Left kidney (tissue), 2 donors: Measurements from ENCODE around the gene LOXL3. TPM values are rescaled to one million over a fixed set of nuclear protein-coding genes. Genes with fewer than 3 reads are reported as not detected.
"Not testable (repeated sequence)": the region's sequence is repeated elsewhere in the genome, so short reads cannot be mapped to it uniquely, and the experiment has no call there.

Experiments
- DNase-seq: peaks from one replicate; pipeline ENCODE4 v3.0.0-alpha.2; 2013
- polyA plus RNA-seq: library from polyadenylated mRNA; unstranded; fragments of 120-200 nt; gene quantifications from one replicate; pipeline ENCODE4 v1.2.1, GENCODE V29; 2013; ENCODE audit not compliant: insufficient read length

The LOXL3 gene
- polyA plus RNA-seq, 1 donor, result 10.8 TPM

DNA sequence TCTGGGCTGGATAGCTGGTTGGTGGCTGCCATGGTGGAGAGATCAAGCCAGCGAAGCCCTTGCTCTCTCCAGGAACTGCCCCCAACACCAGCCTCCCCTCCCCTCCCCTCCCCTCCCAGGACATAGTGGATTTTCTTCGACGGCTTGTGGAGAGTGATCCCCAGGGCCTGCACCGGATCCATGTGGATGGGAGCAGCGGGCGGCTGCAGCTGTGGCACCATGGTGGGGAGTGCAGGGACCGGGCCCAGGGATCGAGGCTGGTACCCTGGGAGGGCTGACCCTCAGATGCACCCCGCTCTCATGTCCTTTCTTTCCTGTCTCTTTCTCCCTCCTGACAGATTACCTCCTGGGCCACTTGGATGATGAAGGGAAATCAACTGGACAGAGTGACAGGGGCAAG lies 63.8 kb downstream of the LOXL3 start:
- no peak for DNase-seq

DNA sequence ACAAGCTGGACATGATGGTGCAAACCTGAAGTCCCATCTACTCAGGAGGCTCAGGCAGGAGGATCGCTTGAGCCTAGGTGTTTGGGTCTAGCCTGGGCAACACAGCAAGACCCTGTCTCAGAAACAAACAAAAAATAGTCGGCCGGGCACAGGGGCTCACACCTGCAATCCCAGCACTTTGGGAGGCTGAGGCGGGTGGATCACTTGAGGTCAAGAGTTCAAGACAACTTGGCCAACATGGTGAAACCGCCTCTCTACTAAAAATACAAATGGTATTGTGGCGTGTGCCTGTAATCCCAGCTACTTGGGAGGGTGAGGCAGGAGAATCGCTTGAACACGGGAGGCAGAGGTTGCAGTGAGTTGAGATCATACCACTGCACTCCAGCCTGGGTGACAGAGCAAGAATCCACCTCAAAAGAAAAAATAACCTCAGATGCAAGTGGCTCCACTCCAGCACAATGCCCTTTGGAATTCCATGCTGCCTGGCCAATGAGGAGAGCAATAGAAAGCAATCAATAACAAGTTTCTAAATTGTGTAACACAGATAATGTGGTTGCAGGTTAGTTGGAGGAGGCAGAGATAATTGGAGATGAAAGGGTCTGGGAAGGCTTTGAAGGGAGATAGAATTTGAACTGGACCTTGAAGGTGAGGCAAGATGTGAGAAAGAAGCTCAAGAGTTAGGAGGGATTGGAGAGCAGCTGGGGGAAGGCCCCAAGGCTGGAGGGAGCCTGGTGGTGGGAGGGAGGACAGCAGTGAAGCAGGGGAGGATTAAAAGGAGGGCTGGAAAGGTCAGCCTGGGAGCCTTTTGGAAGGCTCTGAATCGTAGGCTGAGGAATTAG lies 64.9 kb downstream of the LOXL3 start:
- no peak for DNase-seq

- no peak for DNase-seq
These were observed 67.6 kb downstream of the LOXL3 start for GRCh38 chr2:74486141-74486540.

GRCh38 chr2:74483675-74484164 lies 70.0 kb downstream of the LOXL3 start:
- not testable (repeated sequence) for DNase-seq

DNA sequence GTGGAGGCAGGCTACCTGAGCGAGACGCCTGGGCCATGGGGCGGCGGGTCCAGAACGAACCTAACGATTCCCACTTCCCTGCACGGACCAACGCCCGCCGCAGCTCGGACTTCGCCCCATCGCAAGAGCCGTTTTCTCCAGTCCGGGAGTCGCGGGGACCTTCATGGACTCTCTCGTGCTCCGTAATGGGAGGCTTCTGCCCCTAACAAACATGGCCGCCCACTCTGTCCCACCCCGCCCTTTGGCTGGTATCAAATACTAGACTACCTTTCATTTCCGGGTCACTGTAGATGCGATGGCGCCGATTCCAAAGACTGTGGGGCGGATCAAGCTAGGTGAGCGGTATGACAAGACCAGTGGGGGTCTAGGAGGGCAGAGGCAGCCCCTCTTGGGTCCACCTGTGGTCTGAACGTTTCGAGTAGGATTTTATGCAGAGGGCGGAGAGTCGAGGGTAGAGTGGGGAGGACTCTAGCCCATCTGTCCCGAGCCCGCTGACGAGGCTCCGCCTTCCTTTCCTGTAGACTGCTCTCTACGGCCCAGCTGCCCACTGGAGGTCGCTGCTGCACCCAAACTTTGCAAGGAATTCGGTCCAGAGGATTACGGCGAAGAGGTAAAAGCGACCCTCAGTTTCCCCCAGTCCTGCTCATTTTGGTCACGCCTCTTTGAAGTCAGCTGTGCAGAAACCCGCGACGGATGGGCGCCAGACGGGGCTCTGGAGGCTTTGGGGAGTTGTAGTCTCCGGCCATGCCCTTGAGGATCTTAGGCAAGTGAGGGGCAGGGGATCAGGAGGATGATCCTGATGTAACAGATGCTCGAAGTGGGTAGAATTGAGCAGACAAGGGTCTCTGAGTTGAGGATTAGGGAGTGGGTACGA lies 70.7 kb downstream of the LOXL3 start, which contains the start of the genes CCDC142 and TTC31:
Gene CCDC142, minus strand, starts transcription at position 198 of the 874 bp plus-strand sequence. Its CDS starts 161 bp downstream, at position 37.
Gene TTC31, plus strand, starts transcription at position 281 of the 874 bp plus-strand sequence. Its CDS starts 15 bp downstream, at position 296.
- DNase-seq, result peak; percentile 97

Other genes with a start within 250 kb of the LOXL3 start
- gene SLC4A5, start 210.5 kb downstream of the LOXL3 start, polyA plus RNA-seq, result 3.7 TPM
- 142 TPM for gene DCTN1, start 173.6 kb downstream of the LOXL3 start, polyA plus RNA-seq
- 5.5 TPM for gene C2orf81, start 132.3 kb downstream of the LOXL3 start, polyA plus RNA-seq
- gene WDR54, start 132.2 kb downstream of the LOXL3 start, polyA plus RNA-seq, result 38.8 TPM
- 70.4 TPM for gene RTKN, start 112.0 kb downstream of the LOXL3 start, polyA plus RNA-seq
- 26.9 TPM for gene INO80B, start 98.9 kb downstream of the LOXL3 start, polyA plus RNA-seq
- 94.7 TPM for gene WBP1, start 95.5 kb downstream of the LOXL3 start, polyA plus RNA-seq
- 57.0 TPM for gene MOGS, start 88.6 kb downstream of the LOXL3 start, polyA plus RNA-seq
- 37.7 TPM for gene MRPL53, start 81.3 kb downstream of the LOXL3 start, polyA plus RNA-seq
- 15.8 TPM for gene CCDC142, start 70.9 kb downstream of the LOXL3 start, polyA plus RNA-seq
- 31.5 TPM for gene TTC31, start 70.9 kb downstream of the LOXL3 start, polyA plus RNA-seq
- gene LBX2, start 54.3 kb downstream of the LOXL3 start, polyA plus RNA-seq, result 3.1 TPM
- 29.5 TPM for gene PCGF1, start 46.2 kb downstream of the LOXL3 start, polyA plus RNA-seq
- gene TLX2, start 39.5 kb downstream of the LOXL3 start, polyA plus RNA-seq, result 0.07 TPM
- gene DQX1, start 27.7 kb downstream of the LOXL3 start, polyA plus RNA-seq, result 0.40 TPM
- 96.8 TPM for gene AUP1, start 24.2 kb downstream of the LOXL3 start, polyA plus RNA-seq
- gene HTRA2, start 24.0 kb downstream of the LOXL3 start, polyA plus RNA-seq, result 29.8 TPM
- gene DOK1, start 778 bp upstream of the LOXL3 start, polyA plus RNA-seq, result 7.4 TPM
- gene M1AP, start 94.4 kb upstream of the LOXL3 start, polyA plus RNA-seq, result 1.0 TPM
- 6.3 TPM for gene SEMA4F, start 100.3 kb upstream of the LOXL3 start, polyA plus RNA-seq